ENCODE results near the gene AGAP9. TPM values are rescaled to one million over a fixed set of nuclear protein-coding genes. Genes with fewer than 3 reads are reported as not detected.
A peak's percentile ranks its signal among the peaks of the same experiment; 100 is the strongest.
"Not testable (repeated sequence)": the region's sequence is repeated elsewhere in the genome, so short reads cannot be mapped to it uniquely, and the experiment has no call there.

Gene AGAP9
- total RNA-seq, 2 experiments from 2014 or later = 5.6 to 6.2 TPM

DNA sequence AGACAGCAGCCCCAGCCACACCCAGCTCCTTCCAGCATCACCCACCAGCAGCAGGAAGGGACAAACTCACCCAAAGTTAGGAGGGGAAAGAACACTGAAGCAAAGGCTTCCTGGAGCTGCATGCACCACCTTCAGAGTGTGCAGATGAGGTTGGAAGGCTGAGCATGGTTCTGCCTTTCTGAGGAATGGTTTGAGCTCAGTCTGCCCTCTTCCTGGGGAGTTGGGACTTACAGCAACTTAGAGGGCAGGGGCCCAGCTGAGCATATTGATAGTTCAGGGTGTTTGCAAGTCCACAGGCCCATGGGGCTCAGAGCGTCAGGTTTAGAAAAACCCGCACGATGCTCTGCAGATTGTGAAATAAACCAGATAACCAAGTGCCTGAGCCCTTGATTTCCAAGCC, 43.3 kb downstream of the AGAP9 start:
- H3K9me3 Mint-ChIP-seq; H3K4me1 Mint-ChIP-seq; DNase-seq; CTCF ChIA-PET; H3K27me3 Mint-ChIP-seq; H3K27ac Mint-ChIP-seq; H3K4me3 Mint-ChIP-seq; H3K36me3 Mint-ChIP-seq (ENCODE audit: low read depth); POLR2A ChIA-PET: not testable (repeated sequence)

DNA sequence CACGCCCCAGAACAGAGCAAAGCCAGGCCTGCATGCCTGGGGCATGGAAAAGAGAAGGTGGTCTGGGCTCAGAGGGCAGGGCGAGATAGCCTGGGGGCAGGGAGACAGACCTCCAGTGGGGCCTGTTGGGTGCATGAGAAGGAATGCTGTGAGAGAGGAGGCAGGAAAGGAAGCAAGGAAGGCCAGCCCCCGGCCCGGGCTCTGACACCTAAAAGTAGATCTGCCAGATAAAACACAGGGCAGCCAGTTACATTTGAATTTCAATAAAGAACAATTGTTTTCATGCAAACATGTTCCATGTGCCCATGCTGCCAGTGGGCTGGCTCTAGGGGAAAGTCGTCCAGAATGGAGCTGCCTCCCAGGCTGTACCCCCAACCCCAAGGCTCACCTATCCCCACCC, 45.3 kb downstream of the AGAP9 start:
- POLR2A ChIA-PET; H3K4me3 Mint-ChIP-seq; H3K36me3 Mint-ChIP-seq (ENCODE audit: low read depth); H3K27me3 Mint-ChIP-seq; H3K9me3 Mint-ChIP-seq; DNase-seq; H3K27ac Mint-ChIP-seq; H3K4me1 Mint-ChIP-seq; CTCF ChIA-PET: not testable (repeated sequence)

GRCh38 chr10:47477078-47477477, 46.4 kb downstream of the AGAP9 start:
- not testable (repeated sequence) for H3K9me3 Mint-ChIP-seq, H3K27me3 Mint-ChIP-seq

DNA sequence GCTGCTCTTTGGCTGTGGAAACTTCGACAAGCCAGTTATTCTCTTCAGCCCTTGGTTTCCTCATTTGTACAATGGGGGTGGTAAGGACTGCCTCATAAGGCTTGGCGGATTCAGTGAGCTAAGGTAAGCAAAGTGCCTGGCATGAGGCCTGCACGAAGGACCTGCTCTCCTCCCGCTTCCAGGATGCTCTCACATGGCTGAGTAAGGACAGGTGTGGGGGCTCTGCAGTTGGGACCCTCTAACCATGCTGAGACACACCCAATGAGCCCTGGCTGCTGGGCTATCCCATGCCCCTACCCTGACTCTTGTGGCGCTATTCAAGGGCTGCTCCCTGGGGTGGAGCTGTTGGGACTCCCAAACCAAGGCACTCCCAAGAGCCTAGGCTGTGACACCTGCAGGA, 48.3 kb downstream of the AGAP9 start:
- CTCF ChIA-PET; H3K36me3 Mint-ChIP-seq (ENCODE audit: low read depth); H3K27me3 Mint-ChIP-seq; POLR2A ChIA-PET; H3K4me1 Mint-ChIP-seq; H3K9me3 Mint-ChIP-seq; H3K4me3 Mint-ChIP-seq; H3K27ac Mint-ChIP-seq; DNase-seq: not testable (repeated sequence)

More at GRCh38 chr10:47477078-47477477, 46.4 kb downstream of the AGAP9 start:
- POLR2A ChIA-PET; CTCF ChIA-PET; H3K27ac Mint-ChIP-seq; H3K36me3 Mint-ChIP-seq (ENCODE audit: low read depth); DNase-seq; H3K4me1 Mint-ChIP-seq; H3K4me3 Mint-ChIP-seq: not testable (repeated sequence)

DNA sequence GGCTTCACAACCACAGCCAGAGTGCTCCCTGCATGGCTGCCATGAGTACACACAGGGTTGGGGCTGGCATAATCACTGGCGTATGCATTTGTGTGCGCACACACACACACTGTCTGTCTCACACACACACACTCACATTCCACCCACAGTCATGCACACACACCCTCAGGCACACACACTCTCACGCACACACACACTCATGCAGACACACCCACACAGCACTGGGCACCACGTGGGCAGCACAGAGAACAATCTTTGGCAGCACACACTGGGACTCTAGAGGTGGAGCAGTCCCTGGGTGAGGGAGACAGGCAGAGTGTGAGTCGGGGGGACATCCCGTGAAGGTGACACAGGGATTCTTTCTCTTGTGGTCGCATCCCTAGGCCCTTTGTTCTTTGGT, 49.9 kb downstream of the AGAP9 start:
- H3K9me3 Mint-ChIP-seq; H3K4me3 Mint-ChIP-seq; H3K36me3 Mint-ChIP-seq (ENCODE audit: low read depth); DNase-seq; POLR2A ChIA-PET; H3K4me1 Mint-ChIP-seq; H3K27ac Mint-ChIP-seq; H3K27me3 Mint-ChIP-seq; CTCF ChIA-PET: not testable (repeated sequence)

GRCh38 chr10:47472647-47473046, 50.8 kb downstream of the AGAP9 start:
- DNase-seq; POLR2A ChIA-PET; H3K27me3 Mint-ChIP-seq; H3K36me3 Mint-ChIP-seq (ENCODE audit: low read depth); CTCF ChIA-PET; H3K4me1 Mint-ChIP-seq; H3K4me3 Mint-ChIP-seq; H3K9me3 Mint-ChIP-seq; H3K27ac Mint-ChIP-seq: not testable (repeated sequence)

DNA sequence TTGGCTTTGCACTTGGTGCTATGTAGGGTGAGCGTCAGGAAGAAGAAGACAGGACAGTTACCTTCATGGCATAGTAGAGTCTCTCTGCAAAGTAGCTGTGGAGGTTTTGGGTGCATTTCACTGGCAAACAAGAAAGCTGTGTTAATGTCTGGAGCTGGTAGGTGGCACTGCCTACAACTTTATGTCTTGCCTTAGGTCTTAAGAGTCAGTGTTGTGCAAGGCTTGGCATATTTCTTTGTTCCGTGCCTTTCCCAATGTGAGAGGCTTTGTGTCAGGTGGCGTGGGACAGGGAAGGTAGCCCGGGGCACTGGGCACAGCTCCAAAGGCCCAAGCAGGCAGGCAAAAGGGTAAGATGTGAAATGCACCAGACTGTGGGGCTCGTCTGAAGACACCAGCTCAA, 51.4 kb downstream of the AGAP9 start:
- H3K9me3 Mint-ChIP-seq; POLR2A ChIA-PET; H3K4me1 Mint-ChIP-seq; H3K36me3 Mint-ChIP-seq (ENCODE audit: low read depth); CTCF ChIA-PET; H3K27me3 Mint-ChIP-seq; H3K4me3 Mint-ChIP-seq; DNase-seq; H3K27ac Mint-ChIP-seq: not testable (repeated sequence)

DNA sequence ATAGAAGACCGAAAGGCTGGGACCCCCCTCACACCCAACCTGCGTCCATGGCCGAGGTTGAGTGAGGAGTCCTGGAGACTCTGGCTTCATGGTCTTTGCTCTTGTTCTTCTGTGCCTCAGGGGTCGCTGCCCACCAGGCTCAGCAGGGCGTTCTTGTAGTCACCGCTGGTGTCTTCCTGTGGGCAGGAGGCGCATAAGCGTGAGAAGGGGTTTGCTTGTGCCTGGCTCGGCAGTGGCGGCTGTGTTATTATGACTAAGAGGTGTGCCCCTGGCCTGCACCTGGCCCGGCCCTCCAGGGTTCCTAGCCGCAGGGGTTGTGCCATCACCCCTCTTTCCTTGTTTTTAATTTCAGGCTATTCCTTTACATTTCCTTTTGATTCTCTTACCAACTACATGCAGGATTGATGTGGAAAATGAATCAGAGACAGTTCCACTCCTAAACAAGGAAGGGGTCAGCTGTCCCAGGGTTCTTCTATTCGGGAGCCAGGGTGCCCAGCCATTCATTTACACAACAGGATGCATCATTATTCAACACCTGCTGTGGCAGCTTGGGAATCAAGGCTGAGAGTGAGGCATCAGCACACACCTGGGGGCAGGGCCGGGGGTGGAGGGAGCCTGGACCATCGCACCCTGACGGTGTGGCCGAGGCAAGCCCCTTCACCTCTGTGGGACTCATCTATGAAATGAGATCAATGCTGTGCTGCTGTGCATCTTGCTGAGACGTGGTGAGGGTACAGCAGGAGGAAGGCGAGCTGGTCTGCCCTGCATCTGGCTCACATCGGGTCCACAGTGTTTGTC, 54.5 kb downstream of the AGAP9 start:
- H3K27ac Mint-ChIP-seq; CTCF ChIA-PET; DNase-seq; H3K4me3 Mint-ChIP-seq; H3K36me3 Mint-ChIP-seq (ENCODE audit: low read depth); H3K4me1 Mint-ChIP-seq; H3K27me3 Mint-ChIP-seq; H3K9me3 Mint-ChIP-seq; POLR2A ChIA-PET: not testable (repeated sequence)

DNA sequence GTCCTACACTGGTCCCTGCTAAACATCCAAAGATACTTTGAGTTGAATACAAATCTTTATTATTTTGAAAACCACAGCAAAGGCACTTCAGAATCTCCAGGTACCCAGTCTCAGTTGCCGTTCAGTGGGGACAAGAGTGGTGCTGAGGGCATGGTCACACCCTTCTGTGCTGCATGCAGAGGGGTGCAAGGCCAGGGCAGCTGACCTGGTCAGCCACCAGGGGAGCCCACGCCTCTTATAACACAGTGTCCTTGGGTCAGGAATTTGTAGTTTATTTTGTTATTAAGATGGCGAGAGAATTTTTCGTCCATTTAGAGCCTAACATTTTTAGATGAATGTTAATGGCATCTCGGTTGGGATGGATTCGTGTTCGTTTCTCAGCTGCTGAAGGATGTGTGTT, 55.5 kb downstream of the AGAP9 start:
- DNase-seq; CTCF ChIA-PET; H3K27ac Mint-ChIP-seq; H3K9me3 Mint-ChIP-seq; POLR2A ChIA-PET; H3K4me3 Mint-ChIP-seq; H3K27me3 Mint-ChIP-seq; H3K4me1 Mint-ChIP-seq; H3K36me3 Mint-ChIP-seq (ENCODE audit: low read depth): not testable (repeated sequence)

DNA sequence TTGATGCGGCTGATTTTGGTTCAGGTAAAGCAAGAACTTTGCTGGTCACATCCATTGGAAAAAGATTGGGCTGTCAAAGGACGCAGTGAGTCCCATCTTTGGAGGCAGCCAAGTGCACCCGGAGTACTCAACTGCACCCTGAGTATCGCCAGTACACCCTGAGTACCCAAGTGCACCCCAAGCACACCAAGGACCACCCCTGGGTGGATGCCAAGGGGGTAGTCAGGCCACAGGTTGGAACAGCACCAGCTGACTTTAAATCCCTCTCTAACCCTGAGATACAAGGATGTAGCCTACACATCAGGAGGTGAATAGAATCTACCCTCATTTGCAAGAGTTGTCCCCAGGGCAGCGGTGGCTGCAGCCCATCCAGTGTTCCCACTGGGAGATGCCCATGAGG, 56.0 kb downstream of the AGAP9 start:
- POLR2A ChIA-PET, H3K27ac Mint-ChIP-seq: not testable (repeated sequence)

GRCh38 chr10:47465216-47465917, 58.1 kb downstream of the AGAP9 start:
- H3K4me1 Mint-ChIP-seq; H3K27me3 Mint-ChIP-seq; H3K4me3 Mint-ChIP-seq; DNase-seq; H3K27ac Mint-ChIP-seq; H3K36me3 Mint-ChIP-seq (ENCODE audit: low read depth); POLR2A ChIA-PET; CTCF ChIA-PET; H3K9me3 Mint-ChIP-seq: not testable (repeated sequence)

More for the DNA sequence above, 56.0 kb downstream of the AGAP9 start:
- H3K4me3 Mint-ChIP-seq; H3K9me3 Mint-ChIP-seq; DNase-seq; H3K36me3 Mint-ChIP-seq (ENCODE audit: low read depth); H3K4me1 Mint-ChIP-seq; CTCF ChIA-PET; H3K27me3 Mint-ChIP-seq: not testable (repeated sequence)

GRCh38 chr10:47462577-47463358, 60.7 kb downstream of the AGAP9 start:
- H3K27ac Mint-ChIP-seq; H3K36me3 Mint-ChIP-seq (ENCODE audit: low read depth); H3K9me3 Mint-ChIP-seq; H3K4me3 Mint-ChIP-seq; CTCF ChIA-PET; POLR2A ChIA-PET; H3K4me1 Mint-ChIP-seq; DNase-seq: not testable (repeated sequence)
- H3K27me3 Mint-ChIP-seq = peaks cover 12% of the 10 kb centered on the region

- H3K36me3 Mint-ChIP-seq (ENCODE audit: low read depth); H3K27ac Mint-ChIP-seq; H3K9me3 Mint-ChIP-seq; POLR2A ChIA-PET; H3K4me3 Mint-ChIP-seq; H3K4me1 Mint-ChIP-seq; CTCF ChIA-PET: not testable (repeated sequence)
- DNase-seq = peak; percentile 16
- peaks cover 12% of the 10 kb centered on the region for H3K27me3 Mint-ChIP-seq
Measured at GRCh38 chr10:47461261-47461687, 62.2 kb downstream of the AGAP9 start.
